ENCODE data around the gene AUTS2. TPM values are rescaled to one million over a fixed set of nuclear protein-coding genes. Genes with fewer than 3 reads are reported as not detected.
"Not testable (repeated sequence)": the region's sequence is repeated elsewhere in the genome, so short reads cannot be mapped to it uniquely, and the experiment has no call there.

The AUTS2 gene
- total RNA-seq, 3 donors from 2014 or later = 31.2 to 67.6 (median 36.5) TPM

GRCh38 chr7:70808876-70809275 lies 1210.6 kb downstream of the AUTS2 start:
- DNase-seq = no peak
- TF ChIP-seq, protein P1, sequence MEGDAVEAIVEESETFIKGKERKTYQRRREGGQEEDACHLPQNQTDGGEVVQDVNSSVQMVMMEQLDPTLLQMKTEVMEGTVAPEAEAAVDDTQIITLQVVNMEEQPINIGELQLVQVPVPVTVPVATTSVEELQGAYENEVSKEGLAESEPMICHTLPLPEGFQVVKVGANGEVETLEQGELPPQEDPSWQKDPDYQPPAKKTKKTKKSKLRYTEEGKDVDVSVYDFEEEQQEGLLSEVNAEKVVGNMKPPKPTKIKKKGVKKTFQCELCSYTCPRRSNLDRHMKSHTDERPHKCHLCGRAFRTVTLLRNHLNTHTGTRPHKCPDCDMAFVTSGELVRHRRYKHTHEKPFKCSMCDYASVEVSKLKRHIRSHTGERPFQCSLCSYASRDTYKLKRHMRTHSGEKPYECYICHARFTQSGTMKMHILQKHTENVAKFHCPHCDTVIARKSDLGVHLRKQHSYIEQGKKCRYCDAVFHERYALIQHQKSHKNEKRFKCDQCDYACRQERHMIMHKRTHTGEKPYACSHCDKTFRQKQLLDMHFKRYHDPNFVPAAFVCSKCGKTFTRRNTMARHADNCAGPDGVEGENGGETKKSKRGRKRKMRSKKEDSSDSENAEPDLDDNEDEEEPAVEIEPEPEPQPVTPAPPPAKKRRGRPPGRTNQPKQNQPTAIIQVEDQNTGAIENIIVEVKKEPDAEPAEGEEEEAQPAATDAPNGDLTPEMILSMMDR (IDR thresholded peaks at IDR 0.05) = no peak
- intact Hi-C loops (cut with DNase I, micrococcal nuclease) = no loop called here
- no peaks in the 10 kb centered on the region for H3K9me3 ChIP-seq
- H3K4me1 ChIP-seq (ENCODE audit: low read depth) = no peaks in the 10 kb centered on the region
- H3K4me3 ChIP-seq = no peak overlapping the region
- no peaks in the 10 kb centered on the region for H3K36me3 ChIP-seq (ENCODE audit: low read depth)
- no peak for ATAC-seq

- Histone ChIP-seq H3K4me1 (ENCODE audit: low read depth) (no peaks in the 10 kb centered on the region), H3K36me3 (ENCODE audit: low read depth) (no peaks in the 10 kb centered on the region), H3K4me3 (no peak overlapping the region), H3K9me3 (no peaks in the 10 kb centered on the region)
- ATAC-seq = no peak
- TF ChIP-seq, protein P1 (IDR thresholded peaks at IDR 0.05) = no peak
- no peak for DNase-seq
- intact Hi-C loops (cut with DNase I, micrococcal nuclease) = no loop called here
These were observed 1212.4 kb downstream of the AUTS2 start for GRCh38 chr7:70810558-70811139.

DNA sequence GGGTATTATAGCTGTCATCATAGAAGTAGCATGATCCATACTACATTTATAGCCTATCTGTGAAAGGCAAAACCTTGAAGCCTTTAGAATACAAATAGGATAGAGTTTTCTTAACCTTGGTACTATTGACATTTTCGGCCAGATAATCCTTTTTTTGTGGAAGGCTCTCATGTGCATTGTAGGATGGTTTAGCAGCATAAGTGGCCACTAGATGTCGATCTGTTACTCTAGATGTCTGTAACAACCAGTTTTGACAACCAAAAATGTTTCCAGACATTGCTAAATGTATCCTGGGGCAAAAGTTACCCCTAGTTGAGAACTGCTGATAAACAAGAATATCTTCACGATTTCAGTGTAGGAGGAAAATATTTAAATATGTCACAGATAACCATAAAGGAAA lies 1214.2 kb downstream of the AUTS2 start:
- TF ChIP-seq, protein P1 (IDR thresholded peaks at IDR 0.05) = no peak
- H3K9me3 ChIP-seq = peaks cover 2% of the 10 kb centered on the region
- intact Hi-C loops (cut with DNase I, micrococcal nuclease) = no loop called here
- no peaks in the 10 kb centered on the region for H3K4me1 ChIP-seq (ENCODE audit: low read depth)
- no peak for ATAC-seq
- DNase-seq = no peak
- H3K4me3 ChIP-seq = no peak overlapping the region
- no peaks in the 10 kb centered on the region for H3K36me3 ChIP-seq (ENCODE audit: low read depth)

DNA sequence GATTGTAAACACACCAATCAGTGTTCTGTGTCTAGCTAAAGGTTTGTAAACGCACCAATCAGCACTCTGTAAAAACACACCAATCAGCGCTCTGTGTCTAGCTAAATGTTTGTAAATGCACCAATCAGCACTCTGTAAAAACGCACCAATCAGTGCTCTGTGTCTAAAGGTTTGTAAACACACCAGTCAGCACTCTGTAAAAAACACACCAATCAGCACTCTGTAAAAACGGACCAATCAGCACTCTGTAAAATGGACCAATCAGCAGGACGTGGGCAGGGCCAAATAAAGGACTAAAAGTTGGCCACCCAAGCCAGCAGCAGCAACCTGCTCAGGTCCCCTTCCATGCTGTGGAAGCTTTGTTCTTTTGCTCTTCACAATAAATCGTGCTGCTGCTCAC lies 1224.2 kb downstream of the AUTS2 start:
- intact Hi-C loops (cut with DNase I, micrococcal nuclease); H3K36me3 ChIP-seq (ENCODE audit: low read depth); DNase-seq; H3K4me1 ChIP-seq (ENCODE audit: low read depth); ATAC-seq; H3K4me3 ChIP-seq; H3K9me3 ChIP-seq: not testable (repeated sequence)

- Histone ChIP-seq H3K9me3 (no peaks in the 10 kb centered on the region), H3K36me3 (ENCODE audit: low read depth) (no peaks in the 10 kb centered on the region), H3K4me3 (no peak overlapping the region), H3K4me1 (ENCODE audit: low read depth) (no peaks in the 10 kb centered on the region)
- ATAC-seq (peak; percentile 83), DNase-seq (peak in 2 of 3 donors; percentile 65 to 72)
- intact Hi-C loops (cut with DNase I, micrococcal nuclease) = no loop called here
- TF ChIP-seq, protein P1 (IDR thresholded peaks at IDR 0.05) = peak; percentile 88
These were observed 1231.2 kb downstream of the AUTS2 start for GRCh38 chr7:70829221-70830059.

DNA sequence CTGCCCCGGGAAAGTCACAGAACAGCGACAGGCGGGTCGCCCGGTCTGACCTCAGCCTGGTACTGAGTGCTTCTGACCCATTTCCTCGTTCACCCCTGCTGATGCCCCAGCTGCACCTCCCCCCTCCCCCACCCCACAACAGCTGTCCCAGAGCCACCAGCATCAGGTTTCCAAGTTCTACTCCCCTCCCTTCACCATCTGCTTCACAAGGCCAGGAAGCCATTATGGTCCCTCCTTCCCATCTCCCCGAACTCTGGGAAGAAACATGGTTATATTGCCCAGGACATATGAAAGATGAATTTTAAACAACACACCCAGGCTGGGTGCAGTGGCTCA lies 1231.8 kb downstream of the AUTS2 start:
- H3K36me3 ChIP-seq (ENCODE audit: low read depth) = no peaks in the 10 kb centered on the region
- no peak overlapping the region for H3K4me3 ChIP-seq
- H3K4me1 ChIP-seq (ENCODE audit: low read depth) = no peaks in the 10 kb centered on the region
- intact Hi-C loops (cut with DNase I, micrococcal nuclease) = no loop called here
- TF ChIP-seq, protein P1 (IDR thresholded peaks at IDR 0.05) = no peak
- H3K9me3 ChIP-seq = no peaks in the 10 kb centered on the region
- ATAC-seq (no peak), DNase-seq (no peak)
